AG09309 (cell line): ENCODE measurements around the gene SCGB1A1.

Experiments used
- DNase-seq: peaks from one replicate; pipeline ENCODE4 v3.0.0-alpha.2; 2010; ENCODE audit warnings: low read depth
- H3K4me3 ChIP-seq: 2 replicates; pipeline ENCODE4 v1.5.1; 2011; ENCODE audit warnings: mild to moderate bottlenecking, low read depth, low read length, moderate library complexity; ENCODE audit not compliant: control insufficient read depth
- TF ChIP-seq, protein P1 (sequence below): IDR thresholded peaks from 2 replicates; pipeline ENCODE4 v1.5.1; 2011; ENCODE audit warnings: mild to moderate bottlenecking, low read depth, low read length, inconsistent platforms; ENCODE audit not compliant: insufficient read depth, control insufficient read depth; ENCODE audit errors: missing control alignments

SCGB1A1 gene

DNA sequence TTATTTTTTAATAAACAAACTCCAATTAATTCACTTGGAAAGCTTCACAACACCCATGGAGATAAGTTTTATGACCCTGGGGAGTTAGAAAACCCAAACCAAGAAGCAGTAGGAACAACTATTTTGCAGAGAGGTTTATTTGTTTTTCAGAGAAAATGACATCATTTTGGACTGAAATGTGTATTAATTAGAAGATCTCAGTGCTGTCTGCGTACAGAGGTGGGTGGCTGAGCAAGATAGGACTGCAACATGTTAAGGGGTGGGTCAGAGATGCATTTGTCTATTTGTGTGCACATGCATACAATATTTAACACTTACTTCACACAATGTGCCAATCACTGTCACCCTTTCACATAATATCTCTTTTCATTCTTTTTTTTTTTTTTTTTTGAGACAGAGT, 1.1 kb downstream of the SCGB1A1 start:
- TF ChIP-seq, protein P1, sequence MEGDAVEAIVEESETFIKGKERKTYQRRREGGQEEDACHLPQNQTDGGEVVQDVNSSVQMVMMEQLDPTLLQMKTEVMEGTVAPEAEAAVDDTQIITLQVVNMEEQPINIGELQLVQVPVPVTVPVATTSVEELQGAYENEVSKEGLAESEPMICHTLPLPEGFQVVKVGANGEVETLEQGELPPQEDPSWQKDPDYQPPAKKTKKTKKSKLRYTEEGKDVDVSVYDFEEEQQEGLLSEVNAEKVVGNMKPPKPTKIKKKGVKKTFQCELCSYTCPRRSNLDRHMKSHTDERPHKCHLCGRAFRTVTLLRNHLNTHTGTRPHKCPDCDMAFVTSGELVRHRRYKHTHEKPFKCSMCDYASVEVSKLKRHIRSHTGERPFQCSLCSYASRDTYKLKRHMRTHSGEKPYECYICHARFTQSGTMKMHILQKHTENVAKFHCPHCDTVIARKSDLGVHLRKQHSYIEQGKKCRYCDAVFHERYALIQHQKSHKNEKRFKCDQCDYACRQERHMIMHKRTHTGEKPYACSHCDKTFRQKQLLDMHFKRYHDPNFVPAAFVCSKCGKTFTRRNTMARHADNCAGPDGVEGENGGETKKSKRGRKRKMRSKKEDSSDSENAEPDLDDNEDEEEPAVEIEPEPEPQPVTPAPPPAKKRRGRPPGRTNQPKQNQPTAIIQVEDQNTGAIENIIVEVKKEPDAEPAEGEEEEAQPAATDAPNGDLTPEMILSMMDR = no peak
- no peak for DNase-seq
- no peak overlapping the region for H3K4me3 ChIP-seq

DNA sequence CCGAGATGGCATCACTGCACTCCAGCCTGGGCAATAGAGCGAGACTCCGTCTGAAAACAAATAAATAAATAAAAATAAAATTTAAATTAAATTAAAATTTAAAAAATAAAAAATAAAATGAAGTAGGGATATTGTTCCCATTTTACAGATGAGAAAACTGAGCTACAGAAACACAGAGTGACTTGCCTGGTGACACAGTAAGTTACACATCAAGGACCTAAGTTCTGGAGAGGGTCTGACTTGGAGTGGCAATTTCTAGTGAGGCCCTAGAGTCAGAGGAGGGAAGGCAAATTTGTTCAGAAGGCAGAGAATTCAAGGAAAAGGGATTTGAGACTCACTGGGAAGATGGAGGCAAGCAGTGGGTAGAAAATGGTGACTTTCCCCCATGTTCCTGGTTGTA, 2.0 kb downstream of the SCGB1A1 start:
- no peak for DNase-seq
- TF ChIP-seq, protein P1 = no peak
- H3K4me3 ChIP-seq = no peak overlapping the region

DNA sequence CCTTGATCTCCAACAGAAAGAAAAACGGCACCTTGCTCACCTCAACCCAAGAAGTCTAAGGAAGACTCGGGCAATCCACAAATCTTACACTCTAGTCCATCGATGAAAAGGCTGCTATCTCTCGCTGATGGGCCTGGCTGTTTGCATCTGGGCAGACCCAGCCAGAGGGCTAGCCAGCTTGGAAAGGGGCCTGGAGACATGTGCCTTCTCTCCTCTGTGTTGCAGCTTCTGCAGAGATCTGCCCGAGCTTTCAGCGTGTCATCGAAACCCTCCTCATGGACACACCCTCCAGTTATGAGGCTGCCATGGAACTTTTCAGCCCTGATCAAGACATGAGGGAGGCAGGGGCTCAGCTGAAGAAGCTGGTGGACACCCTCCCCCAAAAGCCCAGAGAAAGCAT, 3.2 kb downstream of the SCGB1A1 start:
- no peak overlapping the region for H3K4me3 ChIP-seq
- TF ChIP-seq, protein P1 = no peak
- DNase-seq = no peak

DNA sequence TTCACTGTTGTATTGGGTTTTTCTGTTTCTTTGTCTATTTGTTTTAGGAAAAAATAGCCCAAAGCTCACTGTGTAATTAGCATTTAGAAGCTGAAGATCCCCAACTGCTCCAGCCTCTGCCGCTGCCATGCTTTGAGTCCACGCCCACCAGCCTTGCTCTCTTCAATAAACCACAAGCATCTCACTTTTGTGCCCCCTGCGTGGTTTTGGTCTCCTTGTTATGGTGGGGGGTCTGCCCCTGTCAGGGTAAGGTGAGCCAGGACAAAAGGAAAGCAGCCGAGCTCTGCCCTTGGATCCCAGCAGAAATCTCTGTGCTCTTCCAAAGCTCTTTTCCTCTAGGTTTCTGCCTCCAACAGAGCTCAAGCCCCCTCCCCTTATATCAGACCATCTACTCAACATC, 4.2 kb downstream of the SCGB1A1 start:
- no peak overlapping the region for H3K4me3 ChIP-seq
- TF ChIP-seq, protein P1 = no peak
- DNase-seq = no peak

DNA sequence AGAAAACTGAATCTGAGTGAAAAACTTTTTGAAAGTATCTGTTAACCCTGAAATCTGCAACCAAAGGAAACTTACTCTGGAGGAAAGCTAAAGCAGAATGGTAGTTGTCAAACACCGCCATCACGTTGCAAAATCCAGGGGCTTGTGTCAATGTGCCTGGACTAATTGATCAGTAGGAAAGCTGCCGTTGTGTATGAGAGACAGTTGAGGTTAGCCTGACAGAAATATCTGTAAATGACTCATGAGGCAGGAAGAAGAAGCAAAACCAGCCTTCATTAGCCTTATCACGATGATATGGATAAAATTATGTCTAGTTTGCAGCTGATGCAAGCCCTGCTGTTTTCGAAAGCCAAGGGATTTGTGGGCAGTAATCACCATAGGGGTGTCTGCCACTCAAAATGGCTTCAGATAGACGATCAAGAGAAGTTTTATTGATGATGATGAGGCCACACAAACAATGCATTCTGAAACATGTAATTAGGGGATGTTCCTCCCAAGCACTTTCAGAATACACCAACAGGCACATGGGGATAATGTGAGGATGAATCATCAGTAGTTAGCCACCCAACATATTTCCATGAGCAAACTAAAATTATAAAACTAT, 8.9 kb downstream of the SCGB1A1 start:
- no peak for DNase-seq
- TF ChIP-seq, protein P1 = no peak
- no peak overlapping the region for H3K4me3 ChIP-seq

DNA sequence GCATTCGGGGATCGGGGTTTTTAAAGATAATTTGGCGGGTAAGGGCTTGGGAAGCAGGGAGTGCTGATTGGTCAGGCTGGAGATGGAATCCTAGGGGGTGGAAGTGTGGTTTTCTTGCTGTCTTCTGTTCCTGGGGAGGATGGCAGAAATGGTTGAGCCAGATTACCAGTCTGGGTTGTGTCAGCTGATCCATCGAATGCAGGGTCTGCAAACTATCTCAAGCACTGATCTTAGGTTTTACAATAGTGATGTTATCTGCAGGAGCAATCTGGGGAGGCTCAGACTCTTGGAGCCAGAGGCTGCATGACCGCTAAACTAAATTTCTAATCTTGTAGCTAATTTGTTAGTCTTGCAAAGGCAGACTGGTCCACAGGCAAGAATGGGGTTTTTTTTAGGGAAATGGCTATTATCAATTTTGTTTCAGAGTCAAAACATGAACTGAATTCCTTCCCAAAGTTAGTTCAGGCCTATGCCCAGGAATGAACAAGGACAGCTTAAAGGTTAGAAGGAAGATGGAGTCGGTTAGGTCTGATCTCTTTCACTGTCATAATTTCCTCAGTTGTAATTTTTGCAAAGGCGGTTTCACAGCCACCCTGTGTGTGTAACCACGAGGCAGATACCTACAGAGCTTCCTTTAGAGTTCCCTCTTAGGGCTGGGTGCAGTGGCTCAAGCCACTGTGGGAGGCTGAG, 10.2 kb downstream of the SCGB1A1 start:
- DNase-seq = no peak
- TF ChIP-seq, protein P1 = no peak
- no peak overlapping the region for H3K4me3 ChIP-seq
